Measurements from ENCODE around the gene MEOX2.

MEOX2 gene

GRCh38 chr7:15686295-15686956 is at the start of gene MEOX2:
MEOX2 (minus strand) TSS chr7:15686683; CDS start chr7:15686402, 281 bp downstream.
- no peak for DNase-seq (ENCODE audit: low read depth in 4 of 4, low spot score in 1 of 4)

DNA sequence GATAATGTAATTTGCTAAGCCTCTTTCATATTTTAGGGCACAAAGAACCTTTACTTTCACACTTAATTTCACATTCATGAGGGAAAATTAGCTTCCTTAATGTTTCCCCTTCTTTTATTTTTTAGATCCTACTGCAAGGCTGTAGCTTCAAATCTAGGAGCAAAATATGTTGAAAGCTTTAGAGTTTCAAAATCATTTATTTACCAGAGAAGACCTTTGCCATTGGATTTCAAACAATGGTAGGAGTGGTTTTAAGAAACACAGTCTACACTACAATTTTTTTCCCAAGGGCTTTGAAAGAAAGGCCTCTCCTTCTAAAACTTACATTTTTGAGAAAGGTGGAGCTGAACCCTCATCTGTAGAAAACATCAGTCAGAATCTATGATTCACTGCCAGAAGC is 43.3 kb upstream of the MEOX2 start:
- no peak for DNase-seq (ENCODE audit: low read depth in 4 of 4, low spot score in 1 of 4)

- no peak for DNase-seq (ENCODE audit: low read depth in 4 of 4, low spot score in 1 of 4)
Observed at GRCh38 chr7:15725051-15725450, 38.6 kb upstream of the MEOX2 start.

DNA sequence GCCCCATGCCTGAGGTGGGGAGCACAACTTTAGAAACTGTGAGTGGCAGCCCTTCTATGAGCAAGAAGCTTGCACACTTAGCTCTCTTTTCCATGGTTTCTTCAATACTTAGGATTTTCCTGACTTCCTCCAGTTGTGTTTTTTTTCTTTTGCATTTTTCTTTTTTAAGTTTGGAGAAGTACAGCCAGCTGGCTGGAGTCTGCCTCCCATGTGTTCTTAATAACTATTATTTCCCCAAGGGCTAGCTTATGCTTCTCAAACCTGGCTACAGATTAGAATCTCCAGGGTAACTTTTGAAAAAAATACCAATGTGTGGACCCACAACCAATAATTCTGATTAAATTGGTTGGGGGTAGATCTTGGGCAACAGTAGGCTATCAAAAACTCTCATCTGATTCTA is 37.4 kb upstream of the MEOX2 start:
- no peak for DNase-seq (ENCODE audit: low read depth in 4 of 4, low spot score in 1 of 4)

GRCh38 chr7:15720849-15721471 is 34.5 kb upstream of the MEOX2 start:
- DNase-seq (ENCODE audit: low read depth in 4 of 4, low spot score in 1 of 4): no peak

- no peak for DNase-seq (ENCODE audit: low read depth in 4 of 4, low spot score in 1 of 4)
Observed at GRCh38 chr7:15719311-15719710, 32.8 kb upstream of the MEOX2 start.

DNA sequence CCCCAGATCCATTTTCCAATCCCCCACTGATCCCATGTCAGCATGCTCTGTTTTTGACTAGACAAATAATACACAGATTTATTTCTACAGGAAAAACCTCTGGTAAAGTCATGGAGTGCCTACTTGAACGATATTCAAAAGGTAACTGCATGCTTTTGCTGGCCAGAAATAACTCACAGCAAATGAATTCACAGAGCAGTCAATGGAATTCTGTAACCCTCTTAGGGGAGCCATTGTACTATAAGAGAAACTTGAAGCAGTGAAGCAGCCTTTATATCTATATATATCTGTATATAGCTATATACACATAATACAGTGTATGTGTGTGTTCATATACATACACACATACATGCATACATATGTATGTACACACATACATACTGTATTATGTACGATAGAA is 29.0 kb upstream of the MEOX2 start:
- DNase-seq (ENCODE audit: low read depth in 4 of 4, low spot score in 1 of 4): no peak

DNA sequence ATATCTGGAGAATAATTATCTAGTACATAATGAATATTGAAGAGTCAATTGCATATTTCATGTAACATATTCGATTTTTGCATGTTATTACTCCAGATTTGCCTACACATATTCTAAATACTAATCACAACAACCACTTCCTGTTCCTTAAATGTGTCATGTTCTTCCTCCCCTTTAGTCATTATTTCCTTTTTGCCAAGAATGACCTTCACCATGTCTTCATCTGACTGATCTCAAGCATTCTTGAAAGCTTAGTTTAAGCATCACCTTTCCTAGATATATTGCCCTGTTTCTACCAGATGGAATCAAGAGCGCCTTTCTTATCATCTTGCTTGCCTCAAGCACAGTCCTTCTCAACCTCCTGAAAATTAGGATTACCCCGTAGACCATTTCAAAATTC is 23.5 kb upstream of the MEOX2 start:
- no peak for DNase-seq (ENCODE audit: low read depth in 4 of 4, low spot score in 1 of 4)

- no peak for DNase-seq (ENCODE audit: low read depth in 4 of 4, low spot score in 1 of 4)
Observed at GRCh38 chr7:15707570-15707969, 21.1 kb upstream of the MEOX2 start.

DNA sequence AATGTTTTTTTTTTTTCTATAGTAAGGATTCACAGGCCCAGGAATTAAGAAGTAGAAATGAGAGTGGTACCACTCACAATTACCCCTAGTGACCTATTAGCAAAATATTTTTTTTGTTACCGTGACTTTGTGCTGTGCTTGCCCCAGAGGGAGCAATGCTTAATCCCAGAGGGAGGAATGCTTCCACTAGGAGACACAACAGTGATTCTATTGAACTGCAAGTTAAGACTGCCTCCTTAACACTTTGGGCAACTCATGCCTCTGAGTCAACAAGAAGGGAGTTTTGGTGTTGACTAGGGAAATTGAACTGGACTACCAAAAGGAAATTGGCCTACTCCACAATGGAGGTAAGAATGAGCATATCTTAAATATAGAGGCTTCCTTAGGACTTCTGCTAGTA is 17.2 kb upstream of the MEOX2 start:
- DNase-seq (ENCODE audit: low read depth in 4 of 4, low spot score in 1 of 4): no peak

DNA sequence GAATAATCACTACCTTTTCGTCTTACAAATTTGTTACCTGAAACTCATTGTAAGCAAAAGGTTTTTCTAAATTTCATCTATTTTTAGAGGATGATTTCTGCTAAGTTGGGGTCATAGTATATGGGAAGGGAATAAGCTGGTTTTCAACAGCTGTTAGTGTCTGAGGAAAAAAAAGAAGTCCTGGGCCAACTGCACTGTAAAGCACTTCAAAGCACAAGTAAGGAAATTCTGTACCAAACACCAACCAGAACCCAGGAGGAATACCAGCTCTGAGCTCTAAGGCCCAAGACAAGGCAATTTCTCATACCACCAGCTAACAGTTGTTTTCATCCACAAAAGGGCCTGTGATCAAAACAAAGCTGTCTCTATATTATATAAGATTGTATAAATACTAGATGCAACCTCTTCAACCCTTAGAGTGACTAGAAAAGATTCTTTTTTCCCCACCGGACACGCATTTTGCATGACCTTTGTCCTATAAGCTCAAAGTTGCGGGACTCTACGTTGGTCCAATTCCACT is 6.1 kb upstream of the MEOX2 start:
- no peak for DNase-seq (ENCODE audit: low read depth in 4 of 4, low spot score in 1 of 4)

DNA sequence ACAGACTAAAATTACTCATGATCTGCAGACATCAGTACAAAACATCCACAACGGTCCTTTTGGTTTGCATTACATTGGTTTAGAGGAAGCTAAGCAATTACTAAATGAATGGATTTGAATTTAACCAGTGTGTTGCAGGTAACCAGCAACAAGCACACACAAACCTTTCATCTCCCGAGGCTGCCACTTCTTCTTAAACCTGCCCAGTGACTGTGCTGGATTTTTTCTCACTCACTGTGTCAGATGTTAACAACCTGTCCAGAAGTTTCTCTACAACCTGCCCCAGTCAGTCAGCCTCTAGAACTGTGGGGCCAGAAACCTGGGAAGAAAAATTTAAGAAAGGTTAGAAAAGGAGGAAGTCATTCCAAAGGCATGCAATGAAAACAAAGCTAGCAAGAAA is 2.4 kb upstream of the MEOX2 start:
- no peak for DNase-seq (ENCODE audit: low read depth in 4 of 4, low spot score in 1 of 4)

DNA sequence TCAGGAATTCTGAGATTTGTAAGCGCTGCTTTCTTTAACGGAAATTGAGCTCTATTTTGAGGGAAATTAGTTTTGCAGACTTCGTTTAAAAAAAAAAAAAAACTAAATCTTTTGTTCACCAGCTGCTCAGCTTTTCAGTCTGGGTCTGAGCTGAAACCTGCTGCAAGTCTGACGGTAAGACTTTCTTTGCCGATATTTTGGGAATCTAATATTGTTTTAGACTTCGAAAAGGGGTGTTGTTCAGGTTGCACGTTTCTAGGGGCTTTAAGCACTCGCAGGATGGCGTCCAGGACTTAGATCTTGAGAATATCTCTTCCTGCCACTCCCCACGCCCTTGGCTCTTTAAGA is 1.8 kb upstream of the MEOX2 start:
- no peak for DNase-seq (ENCODE audit: low read depth in 4 of 4, low spot score in 1 of 4)

GRCh38 chr7:15687546-15688278 is 1.2 kb upstream of the MEOX2 start:
- DNase-seq (ENCODE audit: low read depth in 4 of 4, low spot score in 1 of 4): no peak

DNA sequence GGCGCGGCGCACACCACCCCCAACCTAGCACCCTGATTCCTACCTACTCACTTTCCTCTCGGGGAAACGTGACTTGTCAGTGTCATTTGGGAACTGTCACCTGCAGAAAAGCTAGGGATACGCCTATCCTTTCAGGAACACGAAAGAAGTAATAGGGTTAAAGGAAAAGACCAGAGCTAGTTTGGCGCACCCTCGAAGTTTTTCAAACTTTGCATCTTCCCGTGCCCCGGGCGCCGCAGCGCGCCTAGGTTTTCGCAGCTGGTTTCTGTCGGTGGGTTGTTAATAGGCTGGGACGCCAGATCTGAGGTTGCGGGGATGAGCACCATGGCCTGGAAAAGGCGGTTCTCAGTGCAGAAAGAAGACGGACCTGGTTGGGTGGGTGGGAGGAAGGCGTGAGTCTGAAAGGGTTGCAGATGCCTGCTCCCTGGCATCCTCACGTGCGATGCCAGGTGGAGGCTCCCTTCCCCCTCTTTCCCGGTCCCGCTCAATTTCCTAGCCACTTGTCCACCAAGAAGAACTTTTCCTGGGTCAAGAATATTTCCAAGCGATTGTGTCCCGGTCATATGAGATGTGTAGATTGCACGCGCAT is 568 bp upstream of the MEOX2 start:
- DNase-seq (ENCODE audit: low read depth in 4 of 4, low spot score in 1 of 4): no peak

- no peak for DNase-seq (ENCODE audit: low read depth in 4 of 4, low spot score in 1 of 4)
Observed at GRCh38 chr7:15685358-15686294, 857 bp downstream of the MEOX2 start.

GRCh38 chr7:15684871-15685270 is 1.6 kb downstream of the MEOX2 start:
- no peak for DNase-seq (ENCODE audit: low read depth in 4 of 4, low spot score in 1 of 4)

DNA sequence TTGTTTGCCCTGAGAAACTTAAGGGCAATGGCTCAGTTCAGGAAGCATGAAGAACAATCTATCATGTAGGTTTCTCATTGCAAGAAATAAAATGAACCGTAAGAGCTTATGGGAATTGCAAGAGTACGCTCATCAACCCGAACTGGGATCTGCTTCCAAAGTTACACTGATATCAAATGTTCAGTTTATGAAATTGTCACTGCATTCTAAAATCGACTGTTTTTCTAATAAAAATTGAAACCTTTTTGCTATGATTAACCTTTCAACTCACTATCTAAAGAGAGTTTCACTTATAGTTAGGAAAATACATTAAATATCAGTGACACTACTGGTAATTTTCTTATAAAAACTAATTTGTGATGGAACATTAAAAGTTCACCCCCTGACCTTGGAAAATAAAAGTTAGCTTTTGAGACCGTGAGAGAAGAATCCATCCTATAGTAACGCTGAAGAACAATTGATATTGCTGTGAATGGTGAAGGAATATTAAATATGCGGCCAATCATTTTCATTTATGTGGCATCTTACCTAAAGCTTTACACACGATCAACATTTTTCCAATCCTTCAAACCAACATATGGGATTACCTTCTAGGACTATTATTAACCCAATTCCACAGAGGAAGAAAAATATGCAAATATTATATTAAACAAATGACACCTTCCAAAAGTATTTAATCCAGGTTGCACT is 2.2 kb downstream of the MEOX2 start:
- DNase-seq (ENCODE audit: low read depth in 4 of 4, low spot score in 1 of 4): no peak

- DNase-seq (ENCODE audit: low read depth in 4 of 4, low spot score in 1 of 4): no peak
Observed at GRCh38 chr7:15682751-15683245, 3.7 kb downstream of the MEOX2 start.

GRCh38 chr7:15682111-15682510 is 4.4 kb downstream of the MEOX2 start:
- no peak for DNase-seq (ENCODE audit: low read depth in 4 of 4, low spot score in 1 of 4)
